Type B pancreatic cell (in vitro differentiated cells): ENCODE data around the gene TARP. TPM values are rescaled to one million over a fixed set of nuclear protein-coding genes. Genes with fewer than 3 reads are reported as not detected.

Experiments
- DNase-seq: peaks from one replicate; pipeline ENCODE4 v3.0.0; 2021; ENCODE audit warnings: mixed read lengths; ENCODE audit not compliant: unreplicated experiment; ENCODE audit errors: extremely low spot score
- H3K27ac Mint-ChIP-seq: 2 replicates; pipeline ENCODE4 v1.8.0; 2021; ENCODE audit warnings: mild to moderate bottlenecking, mixed read lengths
- H3K27me3 Mint-ChIP-seq: 2 replicates; pipeline ENCODE4 v1.8.0; 2021; ENCODE audit warnings: mixed read lengths
- H3K36me3 Mint-ChIP-seq: 2 replicates; pipeline ENCODE4 v1.8.0; 2021; ENCODE audit warnings: mixed read lengths
- H3K4me1 Mint-ChIP-seq: one replicate; pipeline ENCODE4 v1.8.0; 2021; ENCODE audit warnings: mixed read lengths; ENCODE audit not compliant: unreplicated experiment
- H3K4me3 Mint-ChIP-seq: 2 replicates; pipeline ENCODE4 v1.8.0; 2021; ENCODE audit warnings: mild to moderate bottlenecking, mixed read lengths
- H3K9me3 Mint-ChIP-seq: 2 replicates; pipeline ENCODE4 v1.8.0; 2021; ENCODE audit warnings: mixed read lengths
- total RNA-seq: library from RNA; stranded (reverse); gene quantifications from 2 replicates; pipeline ENCODE4 v1.2.1, GENCODE V29; 2021; ENCODE audit warnings: low replicate concordance
- TF ChIP-seq, protein P1 (sequence below): fragments of 200-600 bp; sonication (generic); conservative IDR thresholded peaks from 2 replicates; pipeline ENCODE4 v1.5.0; 2021; ENCODE audit warnings: antibody characterized with exemption, mild to moderate bottlenecking

Gene TARP

DNA sequence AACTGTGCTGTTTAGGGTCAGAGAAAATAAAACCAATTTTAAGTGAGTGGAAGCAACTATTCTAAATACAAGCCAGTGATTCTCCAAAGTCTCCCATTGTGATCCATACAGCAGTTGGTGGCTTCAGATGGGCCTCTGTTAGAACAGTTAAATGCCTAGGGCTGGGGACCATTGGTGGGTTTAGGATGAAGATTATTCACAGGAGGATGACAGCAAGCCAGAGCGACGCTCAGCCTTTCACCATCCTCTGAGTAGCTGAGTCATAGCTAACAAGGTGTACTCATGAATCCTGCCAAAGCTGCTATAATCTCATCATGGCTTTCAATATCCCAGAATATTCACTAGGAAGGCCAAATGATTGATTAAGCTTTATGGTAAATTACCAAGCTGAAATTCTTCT is 55.8 kb downstream of the TARP start:
- Mint-ChIP-seq H3K4me3 (no peak overlapping the region), H3K36me3 (peaks cover 21% of the 10 kb centered on the region), H3K27ac (no peak overlapping the region), H3K27me3 (no peaks in the 10 kb centered on the region), H3K9me3 (no peaks in the 10 kb centered on the region), H3K4me1 (peaks cover 8% of the 10 kb centered on the region)
- TF ChIP-seq, protein P1, sequence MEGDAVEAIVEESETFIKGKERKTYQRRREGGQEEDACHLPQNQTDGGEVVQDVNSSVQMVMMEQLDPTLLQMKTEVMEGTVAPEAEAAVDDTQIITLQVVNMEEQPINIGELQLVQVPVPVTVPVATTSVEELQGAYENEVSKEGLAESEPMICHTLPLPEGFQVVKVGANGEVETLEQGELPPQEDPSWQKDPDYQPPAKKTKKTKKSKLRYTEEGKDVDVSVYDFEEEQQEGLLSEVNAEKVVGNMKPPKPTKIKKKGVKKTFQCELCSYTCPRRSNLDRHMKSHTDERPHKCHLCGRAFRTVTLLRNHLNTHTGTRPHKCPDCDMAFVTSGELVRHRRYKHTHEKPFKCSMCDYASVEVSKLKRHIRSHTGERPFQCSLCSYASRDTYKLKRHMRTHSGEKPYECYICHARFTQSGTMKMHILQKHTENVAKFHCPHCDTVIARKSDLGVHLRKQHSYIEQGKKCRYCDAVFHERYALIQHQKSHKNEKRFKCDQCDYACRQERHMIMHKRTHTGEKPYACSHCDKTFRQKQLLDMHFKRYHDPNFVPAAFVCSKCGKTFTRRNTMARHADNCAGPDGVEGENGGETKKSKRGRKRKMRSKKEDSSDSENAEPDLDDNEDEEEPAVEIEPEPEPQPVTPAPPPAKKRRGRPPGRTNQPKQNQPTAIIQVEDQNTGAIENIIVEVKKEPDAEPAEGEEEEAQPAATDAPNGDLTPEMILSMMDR: no peak
- no peak for DNase-seq

DNA sequence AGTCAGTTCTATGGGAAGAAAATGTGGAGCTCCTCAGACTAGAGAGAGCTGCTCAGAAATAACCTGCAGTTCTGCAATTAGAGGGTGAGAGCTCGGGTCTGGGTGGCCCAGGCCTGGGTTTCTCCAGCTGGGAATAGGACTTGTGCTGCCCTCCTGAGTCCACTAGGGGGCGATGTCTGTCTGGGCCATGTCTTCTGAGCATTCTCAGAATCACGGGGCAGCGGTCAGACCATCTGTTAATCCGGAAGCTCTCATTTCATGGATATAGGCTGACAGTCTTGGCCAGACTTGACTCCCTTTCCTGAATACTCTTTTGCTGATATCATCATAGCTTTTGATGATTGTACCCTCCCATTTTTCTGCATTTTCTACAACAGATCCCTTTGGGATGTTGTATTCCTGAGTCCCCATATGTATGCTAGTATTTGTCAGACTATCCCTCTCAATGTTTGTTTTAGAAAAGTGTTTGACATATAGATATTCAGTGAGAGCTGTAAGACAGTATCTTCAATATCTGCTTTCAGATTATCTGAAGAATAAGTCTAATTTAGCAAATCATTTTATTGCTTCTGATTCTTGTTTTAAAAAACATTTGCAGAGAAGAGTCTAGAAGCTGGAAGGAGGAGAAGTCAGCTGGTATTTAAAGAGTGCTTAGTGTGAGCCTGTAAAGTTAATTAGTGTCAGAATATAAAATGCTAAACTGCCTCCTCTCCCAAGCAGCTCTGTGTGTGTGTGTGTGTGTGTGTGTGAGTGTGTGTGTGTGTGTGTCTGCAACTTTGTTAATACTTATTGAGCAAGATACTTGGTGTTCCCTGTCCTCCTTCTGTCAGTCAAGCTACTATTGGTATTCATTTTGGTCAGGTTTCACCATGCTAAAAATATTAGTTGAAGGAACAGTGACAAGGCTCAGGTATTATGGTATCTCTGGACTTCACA is 57.4 kb downstream of the TARP start:
- peak overlapping the region; percentile 38 for H3K27ac Mint-ChIP-seq
- H3K27me3 Mint-ChIP-seq: no peaks in the 10 kb centered on the region
- TF ChIP-seq, protein P1: peak; percentile 95
- peaks cover 8% of the 10 kb centered on the region for H3K4me1 Mint-ChIP-seq
- no peak overlapping the region for H3K4me3 Mint-ChIP-seq
- H3K36me3 Mint-ChIP-seq: peaks cover 29% of the 10 kb centered on the region
- no peaks in the 10 kb centered on the region for H3K9me3 Mint-ChIP-seq
- peak; percentile 78 for DNase-seq

DNA sequence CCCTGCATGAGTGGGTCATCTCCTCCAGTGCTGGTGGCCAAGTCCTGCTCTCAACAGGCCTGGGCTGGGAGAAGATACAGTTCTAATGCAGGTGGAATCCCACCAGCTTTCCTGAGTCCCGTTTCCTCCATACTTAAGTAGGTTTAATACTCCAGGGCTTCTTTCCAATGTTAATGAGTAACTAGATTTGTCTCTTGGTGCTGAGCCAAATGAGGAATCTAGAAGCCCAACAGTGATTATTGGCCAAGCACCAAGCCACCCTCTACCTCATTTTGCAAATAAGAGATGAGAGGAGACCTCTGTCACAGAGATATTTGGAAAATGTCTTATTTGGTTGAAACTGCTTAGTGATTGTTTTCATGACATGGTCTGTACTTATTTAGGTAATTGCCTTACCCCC is 58.3 kb downstream of the TARP start:
- Mint-ChIP-seq H3K27me3 (no peaks in the 10 kb centered on the region), H3K36me3 (peaks cover 32% of the 10 kb centered on the region), H3K4me3 (no peak overlapping the region), H3K4me1 (peaks cover 8% of the 10 kb centered on the region), H3K9me3 (no peaks in the 10 kb centered on the region), H3K27ac (peak overlapping the region; percentile 38)
- TF ChIP-seq, protein P1: no peak
- no peak for DNase-seq

DNA sequence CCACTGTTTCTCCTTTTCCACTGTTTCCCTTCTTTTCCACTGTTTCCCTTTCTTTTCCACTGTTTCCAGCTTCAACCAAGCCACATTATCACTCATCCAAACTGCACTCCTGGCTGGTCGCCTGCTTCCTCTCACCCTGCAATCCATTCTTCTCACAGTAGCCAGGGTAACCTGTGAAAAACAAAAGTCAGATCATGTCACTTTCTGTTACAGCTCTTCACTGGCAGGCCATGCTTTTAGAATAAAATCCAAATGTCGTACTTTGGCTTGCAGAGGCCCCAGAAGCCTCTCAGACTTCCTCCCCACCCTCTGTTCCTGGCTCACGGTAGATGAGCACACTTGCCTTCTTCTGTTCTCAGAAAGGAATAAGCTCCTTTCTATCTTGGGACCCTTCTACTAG is 61.5 kb downstream of the TARP start:
- H3K9me3 Mint-ChIP-seq: no peaks in the 10 kb centered on the region
- DNase-seq: no peak
- TF ChIP-seq, protein P1: no peak
- H3K27ac Mint-ChIP-seq: no peak overlapping the region
- no peak overlapping the region for H3K4me3 Mint-ChIP-seq
- peaks cover 8% of the 10 kb centered on the region for H3K4me1 Mint-ChIP-seq
- H3K36me3 Mint-ChIP-seq: peaks cover 38% of the 10 kb centered on the region
- no peaks in the 10 kb centered on the region for H3K27me3 Mint-ChIP-seq

DNA sequence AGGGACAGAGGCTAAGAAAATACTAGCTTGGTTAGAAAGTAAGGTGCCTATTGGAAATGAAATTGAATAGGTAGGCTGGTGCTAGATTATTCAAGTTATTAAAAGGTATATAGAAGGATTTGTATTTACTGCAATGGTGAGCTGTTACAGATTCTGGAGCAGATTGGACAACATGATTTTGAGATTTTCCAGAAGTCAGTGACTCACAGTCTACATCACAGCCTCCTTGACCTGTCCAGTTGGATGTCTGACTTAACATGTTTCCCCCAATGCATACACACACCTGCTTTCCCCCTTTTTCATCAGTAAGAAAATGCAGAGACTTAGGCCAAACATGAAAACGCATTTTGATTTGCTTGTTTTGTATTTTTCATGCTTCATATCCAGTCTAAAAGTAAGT is 62.0 kb downstream of the TARP start:
- H3K27me3 Mint-ChIP-seq: no peaks in the 10 kb centered on the region
- no peak for DNase-seq
- H3K4me3 Mint-ChIP-seq: no peak overlapping the region
- no peaks in the 10 kb centered on the region for H3K9me3 Mint-ChIP-seq
- no peak overlapping the region for H3K27ac Mint-ChIP-seq
- TF ChIP-seq, protein P1: no peak
- H3K4me1 Mint-ChIP-seq: peaks cover 8% of the 10 kb centered on the region
- H3K36me3 Mint-ChIP-seq: peaks cover 38% of the 10 kb centered on the region

Other genes with a start within 250 kb of the TARP start
- 29.0 and 46.7 TPM in 2 replicates for gene STARD3NL, start 95.4 kb downstream of the TARP start, total RNA-seq